IPS-20b (cell line): ENCODE measurements around the gene AKNAD1.
A peak's percentile ranks its signal among the peaks of the same experiment; 100 is the strongest.

Experiments used
- H3K27ac ChIP-seq: one replicate; pipeline ENCODE4 v1.5.1; 2013; ENCODE audit warnings: low read length
- H3K27me3 ChIP-seq: 2 replicates; pipeline ENCODE4 v1.6.1; 2013; ENCODE audit warnings: mild to moderate bottlenecking, low read length, inconsistent platforms; ENCODE audit not compliant: insufficient read depth
- H3K36me3 ChIP-seq: 2 replicates; pipeline ENCODE4 v1.6.1; 2013; ENCODE audit warnings: low read depth, mild to moderate bottlenecking, inconsistent platforms, low read length, moderate library complexity; ENCODE audit not compliant: insufficient read depth
- H3K4me1 ChIP-seq: 2 replicates; pipeline ENCODE4 v1.6.1; 2013; ENCODE audit warnings: mild to moderate bottlenecking, control low read depth, inconsistent platforms, low read length, moderate library complexity; ENCODE audit not compliant: insufficient read depth
- H3K4me3 ChIP-seq: 2 replicates; pipeline ENCODE4 v1.5.1; 2013; ENCODE audit warnings: mild to moderate bottlenecking, low read length, inconsistent platforms
- H3K9ac ChIP-seq: 2 replicates; pipeline ENCODE4 v1.6.1; 2013; ENCODE audit warnings: low read depth, mild to moderate bottlenecking, inconsistent platforms, low read length, moderate library complexity
- H3K9me3 ChIP-seq: 2 replicates; pipeline ENCODE4 v1.6.1; 2013; ENCODE audit warnings: mild to moderate bottlenecking, low read depth, low read length, inconsistent platforms; ENCODE audit not compliant: insufficient read depth

AKNAD1 gene

GRCh38 chr1:108882837-108883236 is 25.9 kb upstream of the AKNAD1 start:
- Histone ChIP-seq H3K27ac (no peak overlapping the region), H3K36me3 (no peaks in the 10 kb centered on the region), H3K27me3 (peaks cover 6% of the 10 kb centered on the region), H3K9me3 (no peaks in the 10 kb centered on the region), H3K4me1 (0 out of 2 replicates have a peak, but pooled peaks cover 4% of the 10 kb centered on the region), H3K9ac (no peak overlapping the region), H3K4me3 (no peak overlapping the region)

DNA sequence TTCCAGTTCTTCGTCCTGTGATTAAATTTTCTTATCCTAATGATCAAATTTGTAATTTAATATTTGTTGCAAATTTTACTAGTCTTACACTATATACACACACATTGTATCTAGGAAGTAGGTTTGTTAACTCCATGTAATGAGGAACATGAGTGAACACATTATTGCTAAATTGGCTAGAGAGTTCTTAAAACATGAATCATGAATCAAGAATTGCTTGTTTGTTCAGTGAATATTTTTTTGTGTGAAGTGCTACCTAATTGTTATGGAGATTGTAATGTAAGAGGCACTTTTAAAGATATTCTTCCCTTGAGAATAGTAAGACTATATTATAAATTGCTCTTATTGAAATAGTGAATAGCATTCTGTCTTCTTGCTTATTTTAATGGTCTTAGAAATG is 24.5 kb upstream of the AKNAD1 start:
- H3K27ac ChIP-seq: no peak overlapping the region
- H3K36me3 ChIP-seq: no peaks in the 10 kb centered on the region
- H3K9me3 ChIP-seq: no peaks in the 10 kb centered on the region
- no peak overlapping the region for H3K4me3 ChIP-seq
- H3K27me3 ChIP-seq: peaks cover 14% of the 10 kb centered on the region
- no peak overlapping the region for H3K9ac ChIP-seq
- 0 out of 2 replicates have a peak, but pooled peaks cover 5% of the 10 kb centered on the region for H3K4me1 ChIP-seq

DNA sequence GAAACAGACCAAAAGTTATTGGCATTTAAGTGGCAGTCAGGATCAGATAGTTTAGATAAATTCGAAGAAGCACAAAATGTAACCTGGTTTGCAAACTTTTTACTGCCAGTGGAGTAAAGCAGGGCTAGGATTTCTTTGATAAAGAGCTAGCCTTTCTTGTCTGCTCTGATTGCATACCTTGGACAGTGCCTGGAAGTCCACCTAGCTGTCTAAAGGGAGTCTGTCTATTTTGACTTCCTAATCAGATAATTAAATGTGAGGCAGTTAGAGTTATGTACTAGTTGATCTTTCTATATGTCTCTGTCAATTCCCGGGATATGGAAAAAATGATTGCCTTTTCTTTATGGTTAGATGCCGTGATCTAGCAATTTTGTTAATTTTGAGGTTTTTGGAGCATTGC is 24.0 kb upstream of the AKNAD1 start:
- no peak overlapping the region for H3K9ac ChIP-seq
- no peak overlapping the region for H3K27ac ChIP-seq
- H3K27me3 ChIP-seq: peaks cover 14% of the 10 kb centered on the region

DNA sequence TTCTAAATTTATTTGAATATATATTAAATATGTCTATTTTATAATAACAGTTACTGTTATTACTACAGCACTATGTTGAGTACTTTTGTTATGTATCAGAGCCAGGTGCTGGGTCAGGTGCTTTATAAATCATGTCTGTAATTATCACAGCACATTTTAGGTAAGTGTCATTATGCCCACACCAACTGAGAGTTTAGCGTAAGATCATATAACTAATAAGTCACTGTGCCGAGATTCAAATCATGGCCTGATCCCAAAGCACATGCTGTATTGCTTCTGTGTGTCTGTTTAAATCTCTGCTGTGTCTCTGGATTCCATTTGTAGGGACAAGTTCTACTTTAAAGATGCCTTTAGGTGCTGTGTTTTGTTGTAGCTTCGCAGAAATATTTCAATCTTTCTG is 21.8 kb upstream of the AKNAD1 start:
- no peak overlapping the region for H3K4me3 ChIP-seq
- 0 out of 2 replicates have a peak, but pooled peaks cover 5% of the 10 kb centered on the region for H3K4me1 ChIP-seq

More for the DNA sequence above, 24.0 kb upstream of the AKNAD1 start:
- 0 out of 2 replicates have a peak, but pooled peaks cover 5% of the 10 kb centered on the region for H3K4me1 ChIP-seq
- no peak overlapping the region for H3K4me3 ChIP-seq
- no peaks in the 10 kb centered on the region for H3K36me3 ChIP-seq
- no peaks in the 10 kb centered on the region for H3K9me3 ChIP-seq

GRCh38 chr1:108878160-108878469 is 21.2 kb upstream of the AKNAD1 start:
- Histone ChIP-seq H3K36me3 (no peaks in the 10 kb centered on the region), H3K4me1 (0 out of 2 replicates have a peak, but pooled peaks cover 5% of the 10 kb centered on the region), H3K4me3 (peak overlapping the region; percentile 85), H3K9ac (peak overlapping the region; percentile 76; the same call in 1 of the 2 replicates), H3K27ac (no peak overlapping the region), H3K9me3 (no peaks in the 10 kb centered on the region), H3K27me3 (peaks cover 14% of the 10 kb centered on the region)

More for the DNA sequence above, 21.8 kb upstream of the AKNAD1 start:
- Histone ChIP-seq H3K9me3 (no peaks in the 10 kb centered on the region), H3K9ac (no peak overlapping the region), H3K36me3 (no peaks in the 10 kb centered on the region), H3K27ac (no peak overlapping the region), H3K27me3 (peaks cover 14% of the 10 kb centered on the region)

DNA sequence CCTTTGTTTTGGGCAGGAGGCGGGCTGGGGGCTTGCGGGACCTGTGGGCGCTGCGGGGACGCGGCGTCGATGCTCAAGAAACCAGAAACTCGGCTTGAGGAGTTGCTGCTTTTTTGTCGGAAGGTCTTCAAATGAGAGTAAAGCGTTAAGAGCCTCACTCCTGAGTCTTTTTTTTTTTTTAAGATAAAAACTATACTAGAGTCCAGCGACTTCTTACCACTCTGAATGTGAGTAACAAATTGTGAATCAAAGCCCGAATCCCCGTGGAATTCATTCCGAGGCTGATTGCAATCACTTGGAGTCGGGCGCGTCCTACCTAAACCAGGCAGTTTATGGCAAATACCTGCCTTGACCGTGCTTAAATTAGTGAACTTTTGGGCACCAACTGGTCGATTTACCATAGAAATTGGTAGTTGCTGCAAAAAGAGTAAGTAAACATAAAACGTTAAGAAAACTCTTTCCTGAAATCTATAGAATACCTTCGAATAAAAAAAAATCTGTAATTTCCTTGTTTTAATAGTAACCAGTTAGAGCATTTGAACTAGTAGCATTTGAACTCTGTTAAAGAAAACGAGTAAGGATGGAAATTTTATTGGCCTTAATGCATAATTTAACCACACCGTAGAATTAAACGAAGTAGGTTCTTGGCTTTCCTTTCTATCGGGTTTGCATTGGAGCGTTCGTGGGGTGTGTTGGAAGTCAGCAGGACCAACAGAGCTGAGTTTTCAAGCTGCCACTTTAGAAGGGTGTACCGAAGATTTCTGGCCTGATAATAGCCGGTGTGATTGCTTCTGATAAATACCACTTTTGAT is 20.7 kb upstream of the AKNAD1 start:
- Histone ChIP-seq H3K27ac (no peak overlapping the region), H3K4me3 (peak overlapping the region; percentile 85), H3K4me1 (0 out of 2 replicates have a peak, but pooled peaks cover 5% of the 10 kb centered on the region), H3K27me3 (peaks cover 14% of the 10 kb centered on the region), H3K36me3 (no peaks in the 10 kb centered on the region), H3K9me3 (no peaks in the 10 kb centered on the region), H3K9ac (peak overlapping the region; percentile 76; the same call in 1 of the 2 replicates)

DNA sequence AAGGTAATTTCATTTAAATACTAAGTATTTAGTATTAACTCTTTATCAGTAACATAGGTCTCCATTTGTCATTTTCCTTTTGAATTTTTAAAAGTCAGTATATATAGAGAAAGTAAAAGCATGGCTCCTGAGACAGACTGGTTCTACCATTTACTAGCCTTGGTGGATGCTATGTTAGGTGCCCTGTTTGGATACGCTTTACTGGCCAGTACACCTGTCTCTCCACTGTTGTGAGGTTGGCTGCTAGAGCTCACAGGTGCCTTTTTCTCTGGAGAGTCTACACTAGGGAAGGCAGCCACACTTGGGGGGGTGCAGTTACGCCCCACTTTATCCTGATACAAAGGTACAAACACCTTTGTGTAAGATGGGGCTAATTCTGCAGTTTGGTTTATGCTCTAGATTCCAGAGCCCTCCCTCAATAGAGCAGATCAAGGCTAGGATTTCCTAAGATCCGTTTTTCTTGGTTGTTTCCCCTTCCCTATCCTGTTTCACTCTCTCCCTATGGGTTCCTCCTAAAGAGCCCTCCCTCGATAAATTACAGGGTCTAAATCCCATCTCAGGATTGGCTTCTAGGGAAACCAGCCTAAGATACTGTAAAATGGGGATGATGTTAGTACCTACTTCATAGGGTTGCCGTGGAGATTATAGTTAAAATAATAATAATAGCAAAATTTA is 14.3 kb upstream of the AKNAD1 start:
- Histone ChIP-seq H3K4me1 (peaks cover 4% of the 10 kb centered on the region), H3K36me3 (no peaks in the 10 kb centered on the region), H3K4me3 (no peak overlapping the region), H3K27me3 (no peaks in the 10 kb centered on the region), H3K9me3 (no peaks in the 10 kb centered on the region), H3K27ac (no peak overlapping the region), H3K9ac (no peak overlapping the region)

- H3K9ac ChIP-seq: no peak overlapping the region
- H3K36me3 ChIP-seq: no peaks in the 10 kb centered on the region
- H3K4me3 ChIP-seq: no peak overlapping the region
- H3K9me3 ChIP-seq: no peaks in the 10 kb centered on the region
- H3K27me3 ChIP-seq: no peaks in the 10 kb centered on the region
- peaks cover 2% of the 10 kb centered on the region; the same call in 1 of the 2 replicates for H3K4me1 ChIP-seq
- H3K27ac ChIP-seq: no peak overlapping the region
These were observed 8.5 kb upstream of the AKNAD1 start for GRCh38 chr1:108865316-108865910.

GRCh38 chr1:108863984-108864383 is 7.1 kb upstream of the AKNAD1 start:
- Histone ChIP-seq H3K9me3 (no peaks in the 10 kb centered on the region), H3K4me3 (no peak overlapping the region), H3K27ac (no peak overlapping the region), H3K27me3 (no peaks in the 10 kb centered on the region), H3K9ac (no peak overlapping the region), H3K36me3 (no peaks in the 10 kb centered on the region), H3K4me1 (no peaks in the 10 kb centered on the region)

DNA sequence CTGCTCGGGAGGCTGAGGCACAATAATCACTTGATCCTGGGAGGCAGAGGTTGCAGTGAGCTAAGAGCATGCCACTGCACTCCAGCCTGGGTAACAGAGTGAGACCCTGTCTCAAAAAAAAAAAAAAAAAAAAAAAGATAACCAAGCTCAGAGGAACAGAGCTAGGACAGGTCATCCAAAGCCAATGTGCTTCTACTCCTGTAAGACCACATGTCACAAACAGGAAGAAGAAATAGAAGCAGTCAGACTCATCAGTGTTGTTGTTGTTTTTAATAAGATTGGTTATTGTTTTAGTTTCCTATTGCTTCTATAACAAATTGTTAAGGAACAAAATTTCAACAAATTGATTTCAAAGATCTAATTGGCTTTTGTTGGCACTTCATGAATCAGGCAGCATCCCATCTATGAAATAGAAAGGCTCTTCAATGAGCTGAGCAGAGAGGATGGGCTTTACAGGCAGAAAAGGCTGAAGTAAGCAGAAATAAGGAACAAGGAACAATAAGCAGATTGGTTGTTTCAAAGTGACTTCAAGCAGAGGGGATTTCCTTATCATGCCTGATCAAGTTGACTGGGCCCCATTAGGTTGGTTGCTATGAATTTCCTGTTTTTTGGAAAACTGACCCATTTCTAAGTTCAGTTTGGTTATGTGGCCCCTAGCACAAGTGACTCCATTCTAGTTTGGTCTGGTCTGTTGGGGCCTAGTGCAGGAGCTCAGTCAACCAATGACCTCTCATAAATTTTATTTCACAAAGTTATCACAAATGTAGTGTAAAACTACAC is 6.0 kb upstream of the AKNAD1 start:
- no peaks in the 10 kb centered on the region for H3K36me3 ChIP-seq
- no peaks in the 10 kb centered on the region for H3K27me3 ChIP-seq
- H3K27ac ChIP-seq: no peak overlapping the region
- no peak overlapping the region for H3K4me3 ChIP-seq
- no peak overlapping the region for H3K9ac ChIP-seq
- H3K4me1 ChIP-seq: no peaks in the 10 kb centered on the region
- H3K9me3 ChIP-seq: no peaks in the 10 kb centered on the region

GRCh38 chr1:108862017-108862610 is 5.2 kb upstream of the AKNAD1 start:
- Histone ChIP-seq H3K36me3 (no peaks in the 10 kb centered on the region), H3K27me3 (no peaks in the 10 kb centered on the region), H3K9me3 (no peaks in the 10 kb centered on the region), H3K27ac (no peak overlapping the region), H3K4me1 (no peaks in the 10 kb centered on the region), H3K4me3 (no peak overlapping the region), H3K9ac (no peak overlapping the region)
